Gastroesophageal sphincter (tissue), 4 donors: ENCODE data around the gene ICA1L. TPM values are rescaled to one million over a fixed set of nuclear protein-coding genes. Genes with fewer than 3 reads are reported as not detected.

Experiments
- ATAC-seq: fragments of 150-250 bp; one replicate; pipeline ENCODE4 v1.9.1; 2016; ENCODE audit warnings: mild to moderate bottlenecking, moderate library complexity
- H3K27ac ChIP-seq, 4 donors: fragments of 200-600 bp; sonication (generic) in 3 of 4; 1 replicate in 3 of 4; 2 replicates in 1 of 4; pipeline ENCODE4 v1.5.1; 2016 to 2019
- H3K27me3 ChIP-seq: fragments of 200-600 bp; sonication (generic); one replicate; pipeline ENCODE4 v1.5.1; 2019
- H3K36me3 ChIP-seq, 2 donors: fragments of 200-600 bp; sonication (generic); one replicate each; pipeline ENCODE4 v1.5.1; 2019; ENCODE audit warnings: control low read depth in 1 of 2
- H3K4me1 ChIP-seq, 3 donors: fragments of 200-600 bp; sonication (generic); 1 replicate in 2 of 3; 2 replicates in 1 of 3; pipeline ENCODE4 v1.5.1; 2016 to 2019; ENCODE audit warnings: control low read depth in 2 of 3
- H3K4me3 ChIP-seq, 2 donors: fragments of 200-600 bp; sonication (generic); one replicate each; pipeline ENCODE4 v1.5.1; 2019; ENCODE audit warnings: mild to moderate bottlenecking in 1 of 2, moderate library complexity in 1 of 2
- H3K9me3 ChIP-seq, 3 donors: fragments of 200-600 bp; sonication (generic); one replicate each; pipeline ENCODE4 v1.5.1; 2017 to 2019; ENCODE audit warnings: control low read depth in 2 of 3
- CTCF ChIP-seq, 4 experiments: fragments of 200-600 bp in 2 of 4; fragments of 450-650 bp in 2 of 4; sonication (generic) in 1 of 4; IDR thresholded peaks; one replicate each; pipeline ENCODE4 v1.5.1; 2017 to 2019; ENCODE audit warnings: antibody characterized with exemption in 4 of 4, mild to moderate bottlenecking in 2 of 4, moderate library complexity in 2 of 4
- EP300 ChIP-seq: sonication (generic); formaldehyde crosslinking; IDR thresholded peaks from one replicate; pipeline ENCODE4 v1.6.1; 2017; ENCODE audit warnings: antibody characterized with exemption, mild to moderate bottlenecking
- POLR2A ChIP-seq, 2 donors: fragments of 450-650 bp; IDR thresholded peaks; one replicate each; pipeline ENCODE4 v1.6.1; 2017; ENCODE audit warnings: antibody characterized with exemption in 2 of 2, mild to moderate bottlenecking in 2 of 2, moderate library complexity in 1 of 2
- POLR2AphosphoS5 ChIP-seq: sonication (generic); formaldehyde crosslinking; IDR thresholded peaks from one replicate; pipeline ENCODE4 v1.6.1; 2017; ENCODE audit warnings: antibody characterized with exemption
- WGBS, 2 donors: methylation state at CpG; one replicate each; pipeline ENCODE4 v1.1.5; 2018; ENCODE audit warnings: low coverage in 1 of 2; 5-methylcytosine and 5-hydroxymethylcytosine counted together
- total RNA-seq, 4 donors: library from RNA; depleted of rRNA; stranded (reverse); fragments of >200 nt; gene quantifications; one replicate each; pipeline ENCODE4 v1.1.0, GENCODE V29; 2016

ICA1L gene
- total RNA-seq, 4 donors from 2014 or later = 12.2 to 40.8 (median 28.6) TPM

DNA sequence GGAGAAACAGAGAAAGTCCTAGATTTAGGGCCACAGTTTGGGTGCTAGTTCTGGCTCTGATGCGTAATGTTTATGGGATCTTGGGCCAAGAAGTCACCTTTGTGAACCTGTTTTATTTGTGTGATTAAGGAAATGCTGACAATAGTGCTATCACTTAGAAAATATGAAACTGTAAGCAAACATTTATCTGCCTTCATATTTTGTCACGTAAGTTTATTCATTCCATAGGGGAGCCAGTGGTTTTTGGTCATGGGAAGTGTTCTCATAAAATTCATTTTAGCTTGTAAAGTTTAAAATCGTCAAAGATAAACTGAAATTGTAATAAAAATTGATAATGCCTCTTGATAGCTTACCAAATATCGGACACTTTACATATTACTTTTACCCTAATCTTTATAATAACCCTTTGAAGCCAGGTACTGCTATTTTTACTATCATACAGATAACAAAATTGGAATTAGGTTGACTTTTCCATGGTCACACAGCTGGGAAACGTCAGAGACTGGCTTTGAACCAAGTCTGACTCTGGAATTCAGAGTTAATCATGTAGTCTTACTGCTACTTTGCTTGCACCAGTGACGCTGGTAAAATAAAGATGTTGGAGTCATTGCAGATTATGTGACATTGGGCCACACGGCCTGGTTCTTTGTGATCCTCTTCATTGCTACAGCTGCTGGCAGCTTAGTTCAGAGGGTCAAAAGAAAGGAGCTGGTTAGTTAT is 99.7 kb downstream of the ICA1L start:
- H3K36me3 ChIP-seq = peaks cover 0 to 20% of the 10 kb centered on the region in 2 donors
- H3K9me3 ChIP-seq = no peaks in the 10 kb centered on the region
- TF ChIP-seq POLR2AphosphoS5 (no peak), EP300 (no peak), CTCF (IDR thresholded peaks at IDR 0.05) (no peak), POLR2A (IDR thresholded peaks at IDR 0.05) (no peak)
- no peak overlapping the region for H3K27ac ChIP-seq
- H3K4me3 ChIP-seq = no peak overlapping the region
- 45 to 70% methylated on average over 7 of the region's 7 CpGs for WGBS, 2 donors
- no peak for ATAC-seq
- no peaks in the 10 kb centered on the region for H3K4me1 ChIP-seq
- no peaks in the 10 kb centered on the region for H3K27me3 ChIP-seq

DNA sequence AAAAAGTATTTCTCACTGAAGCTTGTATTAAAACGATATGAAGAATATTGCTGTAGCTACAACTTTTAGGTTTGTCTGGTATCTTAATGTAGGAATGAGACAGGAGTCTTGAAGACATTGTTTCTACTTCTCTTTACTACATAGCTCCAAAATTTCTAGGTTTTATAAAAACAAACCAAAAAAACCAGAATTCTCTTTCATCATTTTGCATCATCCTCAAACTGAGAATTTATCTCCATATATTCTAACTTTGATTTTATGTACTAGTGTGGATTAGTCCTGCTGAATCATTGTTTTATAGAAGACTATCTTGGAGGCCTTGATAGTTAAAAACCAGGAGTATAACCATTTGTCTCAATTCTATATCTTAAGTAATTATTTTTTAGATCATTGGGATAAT is 100.2 kb downstream of the ICA1L start:
- Histone ChIP-seq H3K27ac (no peak overlapping the region), H3K9me3 (no peaks in the 10 kb centered on the region), H3K27me3 (no peaks in the 10 kb centered on the region), H3K4me1 (no peaks in the 10 kb centered on the region), H3K4me3 (no peak overlapping the region), H3K36me3 (peaks cover 0 to 24% of the 10 kb centered on the region in 2 donors)
- no peak for ATAC-seq
- WGBS, 2 donors = 82 to 94% methylated on average over 1 of the region's 1 CpG
- TF ChIP-seq POLR2AphosphoS5 = no peak
- TF ChIP-seq CTCF (IDR thresholded peaks at IDR 0.05) = no peak
- TF ChIP-seq POLR2A (IDR thresholded peaks at IDR 0.05) = no peak
- TF ChIP-seq EP300 = no peak

GRCh38 chr2:202769201-202769600 is 102.4 kb downstream of the ICA1L start:
- Histone ChIP-seq H3K36me3 (peaks cover 0 to 31% of the 10 kb centered on the region in 2 donors), H3K4me1 (no peaks in the 10 kb centered on the region), H3K4me3 (no peak overlapping the region), H3K27ac (no peak overlapping the region), H3K9me3 (no peaks in the 10 kb centered on the region), H3K27me3 (no peaks in the 10 kb centered on the region)
- TF ChIP-seq EP300 (no peak), POLR2AphosphoS5 (no peak), POLR2A (IDR thresholded peaks at IDR 0.05) (no peak), CTCF (IDR thresholded peaks at IDR 0.05) (no peak)
- ATAC-seq = no peak

DNA sequence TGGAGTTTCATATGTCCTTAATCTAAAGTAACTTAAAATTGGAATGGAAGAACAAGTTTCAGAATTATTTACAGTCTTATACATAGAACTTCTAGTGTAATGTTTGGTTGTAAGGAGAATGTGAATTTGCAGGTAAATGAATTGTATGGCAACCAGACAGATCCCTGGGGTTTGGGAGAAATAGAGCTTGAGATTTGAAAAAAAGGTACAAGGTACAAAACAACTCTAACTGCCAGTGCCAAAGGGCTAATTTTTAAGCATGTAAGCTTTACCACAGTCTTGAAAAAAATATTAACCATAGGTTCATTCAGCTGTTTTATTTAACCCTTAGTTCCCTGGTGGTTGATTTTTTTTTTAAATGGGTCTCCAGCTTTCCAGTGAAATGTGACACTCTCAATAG is 103.3 kb downstream of the ICA1L start:
- TF ChIP-seq CTCF (IDR thresholded peaks at IDR 0.05) = no peak
- TF ChIP-seq EP300 = no peak
- TF ChIP-seq POLR2AphosphoS5 = no peak
- TF ChIP-seq POLR2A (IDR thresholded peaks at IDR 0.05) = no peak
- no peak for ATAC-seq
- Histone ChIP-seq H3K27ac (no peak overlapping the region), H3K27me3 (no peaks in the 10 kb centered on the region), H3K4me3 (no peak overlapping the region), H3K4me1 (no peaks in the 10 kb centered on the region), H3K36me3 (peaks cover 0 to 23% of the 10 kb centered on the region in 2 donors), H3K9me3 (no peaks in the 10 kb centered on the region)

DNA sequence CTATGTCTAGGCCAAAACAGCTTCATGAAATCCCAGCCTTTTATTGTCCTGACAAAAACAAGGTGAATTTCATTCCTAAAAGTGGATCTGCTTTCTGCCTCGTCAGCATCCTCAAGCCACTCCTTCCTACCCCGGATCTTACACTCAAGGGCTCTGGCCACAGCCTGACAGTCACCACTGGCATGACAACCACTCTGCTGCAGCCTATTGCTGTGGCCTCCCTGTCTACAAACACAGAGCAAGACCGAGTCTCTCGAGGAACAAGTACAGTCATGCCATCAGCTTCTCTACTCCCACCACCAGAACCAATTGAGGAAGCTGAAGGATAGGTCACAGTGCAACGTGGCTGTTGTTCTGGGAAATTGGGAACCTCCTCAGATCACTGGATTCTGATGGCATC is 106.1 kb downstream of the ICA1L start:
- ATAC-seq = no peak
- Histone ChIP-seq H3K9me3 (no peaks in the 10 kb centered on the region), H3K4me1 (no peaks in the 10 kb centered on the region), H3K27me3 (no peaks in the 10 kb centered on the region), H3K36me3 (peaks cover 0 to 30% of the 10 kb centered on the region in 2 donors), H3K27ac (no peak overlapping the region), H3K4me3 (no peak overlapping the region)
- no peak for TF ChIP-seq POLR2A (IDR thresholded peaks at IDR 0.05)
- TF ChIP-seq POLR2AphosphoS5 = no peak
- TF ChIP-seq EP300 = no peak
- no peak for TF ChIP-seq CTCF (IDR thresholded peaks at IDR 0.05)
- WGBS, 2 donors = 89% methylated on average over 3 of the region's 5 CpGs; no CpG with 5 or more reads in 1 of the 2 donors
